Common myeloid progenitor, CD34-positive (primary cell): ENCODE measurements around the gene TMED9.

ENCODE experiments used
- CTCF ChIA-PET: fragments of 350-600 bp; sonication (Branson Sonifier 250); formaldehyde crosslinking; loops from one replicate; lab custom pipeline; 2021; ENCODE audit warnings: antibody characterized with exemption; lab: Charles Lee
- POLR2A ChIA-PET: fragments of 350-600 bp; sonication (Branson Sonifier 250); formaldehyde crosslinking; loops from one replicate; lab custom pipeline; 2021; ENCODE audit warnings: antibody characterized with exemption; lab: Charles Lee
- DNase-seq, 3 donors: peaks; one replicate each; pipeline versions ENCODE4 v3.0.0 to v3.0.0-alpha.2; 2013
- H3K27ac ChIP-seq, 2 experiments: 1 replicate in 1 of 2; 2 replicates in 1 of 2; pipeline ENCODE4 v1.7.0; 2013; ENCODE audit warnings: inconsistent platforms in 2 of 2, low read length in 2 of 2, mild to moderate bottlenecking in 2 of 2, low read depth in 1 of 2, moderate library complexity in 1 of 2; ENCODE audit not compliant: severe bottlenecking in 2 of 2, insufficient read depth in 1 of 2, poor library complexity in 1 of 2
- H3K27me3 ChIP-seq, 5 experiments: replicated peaks in 2 of 5; 1 replicate in 3 of 5; 2 replicates in 2 of 5; pipeline versions ENCODE4 v1.6.1 to v1.7.0; 2013; ENCODE audit warnings: low read length in 4 of 5, mild to moderate bottlenecking in 2 of 5, moderate library complexity in 2 of 5, inconsistent platforms in 1 of 5; ENCODE audit not compliant: insufficient read depth in 5 of 5, control insufficient read depth in 4 of 5
- H3K36me3 ChIP-seq, 4 experiments: 1 replicate in 2 of 4; 2 replicates in 2 of 4; pipeline versions ENCODE4 v1.6.1 to v1.7.0; 2013; ENCODE audit warnings: low read length in 3 of 4, control low read depth in 1 of 4, mild to moderate bottlenecking in 1 of 4; ENCODE audit not compliant: control insufficient read depth in 4 of 4, insufficient read depth in 4 of 4
- H3K4me1 ChIP-seq, 4 experiments: 1 replicate in 3 of 4; 2 replicates in 1 of 4; pipeline versions ENCODE4 v1.6.1 to v1.7.1; 2013; ENCODE audit warnings: low read length in 3 of 4, mild to moderate bottlenecking in 3 of 4, control low read depth in 1 of 4, inconsistent platforms in 1 of 4, moderate library complexity in 1 of 4; ENCODE audit not compliant: control insufficient read depth in 4 of 4, insufficient read depth in 4 of 4; ENCODE audit errors: control extremely low read depth in 1 of 4
- H3K4me3 ChIP-seq, 7 experiments: 1 replicate in 4 of 7; 2 replicates in 3 of 7; pipeline versions ENCODE4 v1.5.1 to v1.7.0; 2013; ENCODE audit warnings: mild to moderate bottlenecking in 7 of 7, low read length in 6 of 7, moderate library complexity in 6 of 7, inconsistent platforms in 2 of 7, low read depth in 2 of 7, control low read depth in 1 of 7; ENCODE audit not compliant: insufficient read depth in 4 of 7, control insufficient read depth in 1 of 7; ENCODE audit errors: extremely low read depth in 1 of 7
- H3K9me3 ChIP-seq, 5 experiments: 1 replicate in 4 of 5; 2 replicates in 1 of 5; pipeline versions ENCODE4 v1.6.1 to v1.7.1; 2013; ENCODE audit warnings: low read length in 4 of 5, mild to moderate bottlenecking in 2 of 5, inconsistent platforms in 1 of 5, low read depth in 1 of 5, moderate library complexity in 1 of 5; ENCODE audit not compliant: control insufficient read depth in 4 of 5, insufficient read depth in 2 of 5; ENCODE audit errors: control extremely low read depth in 1 of 5
- WGBS: methylation state at CpG from one replicate; pipeline ENCODE4 v1.1.5; 2013; ENCODE audit not compliant: insufficient coverage; 5-methylcytosine and 5-hydroxymethylcytosine counted together

TMED9 gene

GRCh38 chr5:177608243-177609075, 16.5 kb downstream of the TMED9 start:
- ChIA-PET POLR2A (no interaction called here), CTCF (interaction anchor here (1.0 to 3.6 kb wide), 4 partner anchors 9 to 16 kb away, joined by 3 to 11 read pairs (median 4); partner anchors contain the start of gene TMED9)
- Histone ChIP-seq H3K9me3 (no peaks in the 10 kb centered on the region), H3K4me3 (no peak overlapping the region), H3K4me1 (no peaks in the 10 kb centered on the region), H3K36me3 (peaks cover 2 to 49% (median 25%) of the 10 kb centered on the region in 4 experiments), H3K27ac (no peak overlapping the region), H3K27me3 (no peaks in the 10 kb centered on the region)
- DNase-seq: no peak
- 93% methylated on average over 34 of the region's 37 CpGs for WGBS

- Histone ChIP-seq H3K27ac (no peak overlapping the region), H3K4me1 (no peaks in the 10 kb centered on the region), H3K4me3 (no peak overlapping the region), H3K27me3 (no peaks in the 10 kb centered on the region), H3K36me3 (peaks cover 2 to 49% (median 25%) of the 10 kb centered on the region in 4 experiments), H3K9me3 (no peaks in the 10 kb centered on the region)
- ChIA-PET POLR2A (no interaction called here), CTCF (interaction anchor here (0.6 to 1.0 kb wide), 2 partner anchors 16 to 450 kb away, joined by 3 read pairs; no protein-coding TSS in a partner anchor)
- 81% methylated on average over 17 of the region's 21 CpGs for WGBS
- DNase-seq: no peak
Observed at GRCh38 chr5:177609076-177610059, 17.4 kb downstream of the TMED9 start.

GRCh38 chr5:177610131-177610769, 18.2 kb downstream of the TMED9 start:
- H3K4me1 ChIP-seq: no peaks in the 10 kb centered on the region
- H3K27ac ChIP-seq: no peak overlapping the region
- 85% methylated on average over 6 of the region's 13 CpGs for WGBS
- H3K4me3 ChIP-seq: no peak overlapping the region
- peaks cover 2 to 49% (median 21%) of the 10 kb centered on the region in 4 experiments for H3K36me3 ChIP-seq
- no peaks in the 10 kb centered on the region for H3K9me3 ChIP-seq
- no peak for DNase-seq
- CTCF ChIA-PET: no interaction called here
- POLR2A ChIA-PET: no interaction called here
- H3K27me3 ChIP-seq: no peaks in the 10 kb centered on the region

- CTCF ChIA-PET: interaction anchor here (1.2 kb wide), 1 partner anchor 465 kb away, joined by 3 read pairs; no protein-coding TSS in a partner anchor
- DNase-seq: no peak
- Histone ChIP-seq H3K27me3 (no peaks in the 10 kb centered on the region), H3K4me3 (no peak overlapping the region), H3K9me3 (no peaks in the 10 kb centered on the region), H3K27ac (no peak overlapping the region), H3K4me1 (no peaks in the 10 kb centered on the region), H3K36me3 (peaks cover 2 to 43% (median 18%) of the 10 kb centered on the region in 4 experiments)
- POLR2A ChIA-PET: interaction anchor here (0.6 kb wide), 1 partner anchor 618 kb away, joined by 4 read pairs; no protein-coding TSS in a partner anchor
- WGBS: 88% methylated on average over 4 of the region's 4 CpGs
Observed at GRCh38 chr5:177610770-177611445, 18.9 kb downstream of the TMED9 start.

GRCh38 chr5:177611446-177612214, 19.6 kb downstream of the TMED9 start:
- DNase-seq: no peak
- no peaks in the 10 kb centered on the region for H3K9me3 ChIP-seq
- POLR2A ChIA-PET: interaction anchor here (0.6 kb wide), 1 partner anchor 618 kb away, joined by 4 read pairs; no protein-coding TSS in a partner anchor

More at GRCh38 chr5:177611446-177612214, 19.6 kb downstream of the TMED9 start:
- no peaks in the 10 kb centered on the region for H3K4me1 ChIP-seq
- H3K36me3 ChIP-seq: peaks cover 2 to 38% (median 18%) of the 10 kb centered on the region in 4 experiments
- no peaks in the 10 kb centered on the region for H3K27me3 ChIP-seq
- no peak overlapping the region for H3K27ac ChIP-seq
- WGBS: 95% methylated on average over 14 of the region's 15 CpGs
- H3K4me3 ChIP-seq: no peak overlapping the region
- CTCF ChIA-PET: interaction anchor here (1.2 kb wide), 1 partner anchor 465 kb away, joined by 3 read pairs; no protein-coding TSS in a partner anchor
